Measurements from ENCODE around the gene CCDC102A.
A peak's percentile ranks its signal among the peaks of the same experiment; 100 is the strongest.

The CCDC102A gene

GRCh38 chr16:57485916-57486857 is 50.2 kb downstream of the CCDC102A start, which contains the start of gene DOK4:
TSS of gene DOK4 (minus strand) at chr16:57486493. CDS start at chr16:57479507, 6,986 bp downstream.
- in situ Hi-C loops (cut with HindIII; ENCODE audit: low pct_ligation_motif_present, low pct_unique_long_range_greater_than_20kb, low sequenced_read_pairs): no loop called here
- peak; percentile 81 for DNase-seq

- in situ Hi-C loops (cut with HindIII; ENCODE audit: low pct_ligation_motif_present, low pct_unique_long_range_greater_than_20kb, low sequenced_read_pairs): no loop called here
- no peak for DNase-seq
These were observed 51.1 kb downstream of the CCDC102A start for GRCh38 chr16:57485091-57485915.

GRCh38 chr16:57484515-57485005 is 51.8 kb downstream of the CCDC102A start:
- in situ Hi-C loops (cut with HindIII; ENCODE audit: low pct_ligation_motif_present, low pct_unique_long_range_greater_than_20kb, low sequenced_read_pairs): no loop called here
- DNase-seq: no peak

GRCh38 chr16:57483725-57484514 is 52.5 kb downstream of the CCDC102A start:
- in situ Hi-C loops (cut with HindIII; ENCODE audit: low pct_ligation_motif_present, low pct_unique_long_range_greater_than_20kb, low sequenced_read_pairs): no loop called here
- no peak for DNase-seq

- DNase-seq: no peak
- in situ Hi-C loops (cut with HindIII; ENCODE audit: low pct_ligation_motif_present, low pct_unique_long_range_greater_than_20kb, low sequenced_read_pairs): no loop called here
These were observed 53.4 kb downstream of the CCDC102A start for GRCh38 chr16:57482845-57483545.

- DNase-seq: no peak
- in situ Hi-C loops (cut with HindIII; ENCODE audit: low pct_ligation_motif_present, low pct_unique_long_range_greater_than_20kb, low sequenced_read_pairs): no loop called here
These were observed 55.0 kb downstream of the CCDC102A start for GRCh38 chr16:57481421-57481820.

GRCh38 chr16:57480754-57481230 is 55.6 kb downstream of the CCDC102A start:
- no peak for DNase-seq
- in situ Hi-C loops (cut with HindIII; ENCODE audit: low pct_ligation_motif_present, low pct_unique_long_range_greater_than_20kb, low sequenced_read_pairs): no loop called here

- in situ Hi-C loops (cut with HindIII; ENCODE audit: low pct_ligation_motif_present, low pct_unique_long_range_greater_than_20kb, low sequenced_read_pairs): no loop called here
- peak; percentile 90 for DNase-seq
These were observed 56.2 kb downstream of the CCDC102A start for GRCh38 chr16:57479976-57480753.

- in situ Hi-C loops (cut with HindIII; ENCODE audit: low pct_ligation_motif_present, low pct_unique_long_range_greater_than_20kb, low sequenced_read_pairs): no loop called here
- peak; percentile 30 for DNase-seq
These were observed 57.0 kb downstream of the CCDC102A start for GRCh38 chr16:57479205-57479975.

- no peak for DNase-seq
- in situ Hi-C loops (cut with HindIII; ENCODE audit: low pct_ligation_motif_present, low pct_unique_long_range_greater_than_20kb, low sequenced_read_pairs): no loop called here
These were observed 57.8 kb downstream of the CCDC102A start for GRCh38 chr16:57478396-57479204.

GRCh38 chr16:57477531-57478202 is 58.7 kb downstream of the CCDC102A start:
- in situ Hi-C loops (cut with HindIII; ENCODE audit: low pct_ligation_motif_present, low pct_unique_long_range_greater_than_20kb, low sequenced_read_pairs): no loop called here
- DNase-seq: no peak

- no peak for DNase-seq
- in situ Hi-C loops (cut with HindIII; ENCODE audit: low pct_ligation_motif_present, low pct_unique_long_range_greater_than_20kb, low sequenced_read_pairs): no loop called here
These were observed 59.6 kb downstream of the CCDC102A start for GRCh38 chr16:57476546-57477410.

GRCh38 chr16:57475711-57476339 is 60.5 kb downstream of the CCDC102A start:
- in situ Hi-C loops (cut with HindIII; ENCODE audit: low pct_ligation_motif_present, low pct_unique_long_range_greater_than_20kb, low sequenced_read_pairs): no loop called here
- peak; percentile 65 for DNase-seq

Measured in ACHN (cell line).